Tibial nerve (tissue), 4 donors: Measurements from ENCODE around the gene NT5C3B.
"Not testable (repeated sequence)": the region's sequence is repeated elsewhere in the genome, so short reads cannot be mapped to it uniquely, and the experiment has no call there.

ENCODE experiments used
- EP300 ChIP-seq, 2 donors: sonication (generic); formaldehyde crosslinking; IDR thresholded peaks; one replicate each; pipeline ENCODE4 v1.6.1; 2017; ENCODE audit warnings: antibody characterized with exemption in 2 of 2, mild to moderate bottlenecking in 1 of 2
- POLR2A ChIP-seq, 2 donors: fragments of 450-650 bp; IDR thresholded peaks; one replicate each; pipeline ENCODE4 v1.6.1; 2017; ENCODE audit warnings: antibody characterized with exemption in 2 of 2, mild to moderate bottlenecking in 2 of 2, moderate library complexity in 2 of 2
- TF ChIP-seq, protein P1 (sequence below), 5 experiments: fragments of 200-600 bp in 3 of 5; fragments of 450-650 bp in 2 of 5; sonication (generic) in 3 of 5; IDR thresholded peaks; one replicate each; pipeline ENCODE4 v1.5.1; 2016 to 2019; ENCODE audit warnings: antibody characterized with exemption in 5 of 5, mild to moderate bottlenecking in 3 of 5, moderate library complexity in 2 of 5

- TF ChIP-seq, protein P1, sequence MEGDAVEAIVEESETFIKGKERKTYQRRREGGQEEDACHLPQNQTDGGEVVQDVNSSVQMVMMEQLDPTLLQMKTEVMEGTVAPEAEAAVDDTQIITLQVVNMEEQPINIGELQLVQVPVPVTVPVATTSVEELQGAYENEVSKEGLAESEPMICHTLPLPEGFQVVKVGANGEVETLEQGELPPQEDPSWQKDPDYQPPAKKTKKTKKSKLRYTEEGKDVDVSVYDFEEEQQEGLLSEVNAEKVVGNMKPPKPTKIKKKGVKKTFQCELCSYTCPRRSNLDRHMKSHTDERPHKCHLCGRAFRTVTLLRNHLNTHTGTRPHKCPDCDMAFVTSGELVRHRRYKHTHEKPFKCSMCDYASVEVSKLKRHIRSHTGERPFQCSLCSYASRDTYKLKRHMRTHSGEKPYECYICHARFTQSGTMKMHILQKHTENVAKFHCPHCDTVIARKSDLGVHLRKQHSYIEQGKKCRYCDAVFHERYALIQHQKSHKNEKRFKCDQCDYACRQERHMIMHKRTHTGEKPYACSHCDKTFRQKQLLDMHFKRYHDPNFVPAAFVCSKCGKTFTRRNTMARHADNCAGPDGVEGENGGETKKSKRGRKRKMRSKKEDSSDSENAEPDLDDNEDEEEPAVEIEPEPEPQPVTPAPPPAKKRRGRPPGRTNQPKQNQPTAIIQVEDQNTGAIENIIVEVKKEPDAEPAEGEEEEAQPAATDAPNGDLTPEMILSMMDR (IDR thresholded peaks at IDR 0.05) = not testable (repeated sequence)
- not testable (repeated sequence) for TF ChIP-seq POLR2A, EP300 (IDR thresholded peaks at IDR 0.05)
These were observed 15.3 kb upstream of the NT5C3B start for GRCh38 chr17:41851382-41851781.
